ENCODE data around the gene RPL39.
"Not testable (repeated sequence)": the region's sequence is repeated elsewhere in the genome, so short reads cannot be mapped to it uniquely, and the experiment has no call there.

Gene RPL39

GRCh38 chrX:119791437-119792231 lies at the start of gene RPL39:
Gene RPL39 (minus strand): TSS chrX:119791630. CDS start chrX:119791576, 54 bp downstream.
- peak; percentile 51 to 61 for DNase-seq (ENCODE audit: low read depth in 2 of 2)

GRCh38 chrX:119833905-119834304 lies 42.5 kb upstream of the RPL39 start:
- DNase-seq (ENCODE audit: low read depth in 2 of 2): no peak

GRCh38 chrX:119828446-119828845 lies 37.0 kb upstream of the RPL39 start:
- DNase-seq (ENCODE audit: low read depth in 2 of 2): no peak

GRCh38 chrX:119826399-119826959 lies 35.0 kb upstream of the RPL39 start:
- no peak for DNase-seq (ENCODE audit: low read depth in 2 of 2)

GRCh38 chrX:119824221-119824620 lies 32.8 kb upstream of the RPL39 start:
- DNase-seq (ENCODE audit: low read depth in 2 of 2): not testable (repeated sequence)

GRCh38 chrX:119821703-119822102 lies 30.3 kb upstream of the RPL39 start:
- not testable (repeated sequence) for DNase-seq (ENCODE audit: low read depth in 2 of 2)

GRCh38 chrX:119817130-119817690 lies 25.8 kb upstream of the RPL39 start:
- DNase-seq (ENCODE audit: low read depth in 2 of 2): no peak

- DNase-seq (ENCODE audit: low read depth in 2 of 2): no peak
These were observed 24.9 kb upstream of the RPL39 start for GRCh38 chrX:119816300-119816699.

- no peak for DNase-seq (ENCODE audit: low read depth in 2 of 2)
These were observed 17.8 kb upstream of the RPL39 start for GRCh38 chrX:119809185-119809666.

- not testable (repeated sequence) for DNase-seq (ENCODE audit: low read depth in 2 of 2)
These were observed 17.0 kb upstream of the RPL39 start for GRCh38 chrX:119808461-119808860.

GRCh38 chrX:119802546-119802945 lies 11.1 kb upstream of the RPL39 start:
- no peak for DNase-seq (ENCODE audit: low read depth in 2 of 2)

GRCh38 chrX:119801253-119802221 lies 10.1 kb upstream of the RPL39 start:
- no peak for DNase-seq (ENCODE audit: low read depth in 2 of 2)

GRCh38 chrX:119790977-119791436 lies 423 bp downstream of the RPL39 start:
- peak; percentile 6 to 29 for DNase-seq (ENCODE audit: low read depth in 2 of 2)

GRCh38 chrX:119784747-119785446 lies 6.5 kb downstream of the RPL39 start:
- DNase-seq (ENCODE audit: low read depth in 2 of 2): peak in 1 of 2 experiments; percentile 30

- no peak for DNase-seq (ENCODE audit: low read depth in 2 of 2)
These were observed 8.4 kb downstream of the RPL39 start for GRCh38 chrX:119783026-119783425.

GRCh38 chrX:119778829-119779228 lies 12.6 kb downstream of the RPL39 start:
- DNase-seq (ENCODE audit: low read depth in 2 of 2): no peak

GRCh38 chrX:119775517-119776238 lies 15.8 kb downstream of the RPL39 start:
- no peak for DNase-seq (ENCODE audit: low read depth in 2 of 2)

- DNase-seq (ENCODE audit: low read depth in 2 of 2): not testable (repeated sequence)
These were observed 22.0 kb downstream of the RPL39 start for GRCh38 chrX:119769388-119769787.

- DNase-seq (ENCODE audit: low read depth in 2 of 2): not testable (repeated sequence)
These were observed 23.0 kb downstream of the RPL39 start for GRCh38 chrX:119768436-119768835.

- no peak for DNase-seq (ENCODE audit: low read depth in 2 of 2)
These were observed 27.5 kb downstream of the RPL39 start for GRCh38 chrX:119763836-119764387.

All from stimulated activated CD4-positive, alpha-beta T cell treated with anti-CD3 and anti-CD28 coated beads, Interleukin-12 subunit alpha, Interleukin-12 subunit beta, amount 100 ng/mL, for 24 hours (primary cell).